Measurements from ENCODE around the gene ZNF248. TPM values are rescaled to one million over a fixed set of nuclear protein-coding genes. Genes with fewer than 3 reads are reported as not detected.
"Not testable (repeated sequence)": the region's sequence is repeated elsewhere in the genome, so short reads cannot be mapped to it uniquely, and the experiment has no call there.

The ZNF248 gene
- total and polyA plus RNA-seq, 2 experiments from 2014 or later: 6.8 to 13.7 TPM

DNA sequence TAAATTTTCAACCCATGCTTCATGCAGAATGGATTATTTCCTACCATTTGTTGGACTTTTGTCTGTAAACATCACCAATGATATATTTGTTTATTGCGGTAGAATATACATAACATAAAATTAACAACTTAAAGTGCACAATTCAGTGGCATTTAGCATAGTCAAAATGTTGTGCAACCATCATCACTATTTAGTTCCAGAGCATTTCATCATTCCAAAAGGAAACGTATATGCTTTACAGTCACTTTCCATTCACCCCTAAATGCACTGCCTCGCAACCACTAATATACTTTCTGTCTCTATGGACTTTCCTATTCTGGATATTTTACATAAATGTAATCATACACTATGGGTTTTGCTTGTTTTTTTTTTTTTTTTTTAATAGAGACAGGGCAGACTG is 11.4 kb upstream of the ZNF248 start:
- no peaks in the 10 kb centered on the region for H3F3A ChIP-seq (ENCODE audit: insufficient read depth)

DNA sequence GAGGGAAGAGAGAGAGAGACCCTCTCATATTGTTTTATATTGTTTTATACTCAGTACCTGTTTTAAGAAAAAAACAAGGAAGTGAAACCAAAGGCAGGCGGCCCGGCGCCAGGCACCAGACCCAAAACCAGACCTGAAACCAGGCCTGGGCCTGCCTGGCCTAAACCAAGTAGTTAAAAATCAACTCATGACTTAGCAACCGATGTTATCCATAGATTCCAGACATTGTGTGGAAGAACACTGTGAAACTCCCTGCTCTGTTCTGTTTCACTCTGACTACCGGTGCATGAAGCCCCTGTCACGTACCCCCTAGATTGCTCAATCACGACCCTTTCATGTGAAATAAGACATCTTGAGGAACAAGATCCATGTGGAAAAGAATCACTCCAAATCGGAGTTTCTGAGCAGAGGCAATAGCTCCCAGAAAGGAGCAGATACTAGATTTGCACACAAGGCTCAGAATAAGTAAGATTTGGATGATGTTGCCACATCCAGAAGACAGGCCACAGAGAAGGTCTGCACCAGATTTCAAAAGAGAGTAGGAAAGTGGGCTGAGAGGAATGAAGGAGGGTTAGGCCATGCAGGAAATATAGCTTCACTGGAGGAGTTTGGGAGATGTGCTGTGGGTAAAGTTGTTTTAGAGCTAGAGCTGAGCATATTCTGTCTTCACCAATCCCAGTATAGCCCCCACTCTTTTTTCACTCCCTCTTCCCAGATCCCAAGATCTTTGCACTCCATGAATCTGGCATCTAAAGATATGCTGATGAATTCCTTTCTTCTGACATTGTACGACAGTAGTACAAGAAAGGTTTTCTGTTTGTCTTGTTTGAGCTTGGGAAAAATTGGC is 8.8 kb upstream of the ZNF248 start:
- in situ Hi-C loops (cut with MboI): no loop called here
- no peaks in the 10 kb centered on the region for H3K27me3 ChIP-seq (replicated peaks; ENCODE audit: insufficient read depth)
- H3K36me3 ChIP-seq (ENCODE audit: low read depth): no peaks in the 10 kb centered on the region
- no peak overlapping the region for H3K4me2 ChIP-seq (ENCODE audit: unreplicated experiment)
- H3K27ac ChIP-seq: no peak overlapping the region
- H3K4me3 ChIP-seq: no peak overlapping the region
- peaks cover under 1% of the 10 kb centered on the region; the same call in 1 of the 2 replicates for H3K4me1 ChIP-seq (ENCODE audit: insufficient read depth)
- H3K79me2 ChIP-seq (ENCODE audit: insufficient read depth): no peaks in the 10 kb centered on the region
- no peak overlapping the region for H3K9ac ChIP-seq
- no peaks in the 10 kb centered on the region for H3K9me2 ChIP-seq (ENCODE audit: insufficient read depth)
- no peaks in the 10 kb centered on the region for H3F3A ChIP-seq (ENCODE audit: insufficient read depth)
- H4K20me1 ChIP-seq (ENCODE audit: insufficient read depth): no peaks in the 10 kb centered on the region
- no peaks in the 10 kb centered on the region for H3K9me3 ChIP-seq (ENCODE audit: low read depth)
- WGBS, 2 experiments (ENCODE audit: low coverage in 1 of 2, low lambda C conversion rate in 2 of 2, missing lambda C conversion rate in 2 of 2): 56 to 62% methylated on average over 9 of the region's 9 CpGs
- TF ChIP-seq EZH2phosphoT487 (IDR thresholded peaks at IDR 0.05; ENCODE audit: insufficient read depth, low read depth): no peak
- no peak for TF ChIP-seq EZH2 (IDR thresholded peaks at IDR 0.05; ENCODE audit: insufficient read depth, poor library complexity, severe bottlenecking)
- peak overlapping the region; percentile 14; the same call in 1 of the 2 replicates for H2AFZ ChIP-seq
- no peak for DNase-seq

More for the DNA sequence above, 11.4 kb upstream of the ZNF248 start:
- no peak overlapping the region for H3K4me2 ChIP-seq (ENCODE audit: unreplicated experiment)
- WGBS, 2 experiments (ENCODE audit: low coverage in 1 of 2, low lambda C conversion rate in 2 of 2, missing lambda C conversion rate in 2 of 2): 67 to 73% methylated on average over 3 of the region's 3 CpGs
- no peak overlapping the region for H2AFZ ChIP-seq
- no peak for TF ChIP-seq EZH2phosphoT487 (IDR thresholded peaks at IDR 0.05; ENCODE audit: insufficient read depth, low read depth)
- no peak for TF ChIP-seq EZH2 (IDR thresholded peaks at IDR 0.05; ENCODE audit: insufficient read depth, poor library complexity, severe bottlenecking)
- H3K27ac ChIP-seq: no peak overlapping the region
- in situ Hi-C loops (cut with MboI): no loop called here
- no peak overlapping the region for H3K4me3 ChIP-seq
- no peaks in the 10 kb centered on the region for H3K36me3 ChIP-seq (ENCODE audit: low read depth)
- no peaks in the 10 kb centered on the region for H3K4me1 ChIP-seq (ENCODE audit: insufficient read depth)
- no peaks in the 10 kb centered on the region for H4K20me1 ChIP-seq (ENCODE audit: insufficient read depth)
- H3K9me3 ChIP-seq (ENCODE audit: low read depth): no peaks in the 10 kb centered on the region
- no peaks in the 10 kb centered on the region for H3K27me3 ChIP-seq (replicated peaks; ENCODE audit: insufficient read depth)
- no peaks in the 10 kb centered on the region for H3K9me2 ChIP-seq (ENCODE audit: insufficient read depth)
- H3K9ac ChIP-seq: no peak overlapping the region
- DNase-seq: no peak
- H3K79me2 ChIP-seq (ENCODE audit: insufficient read depth): no peaks in the 10 kb centered on the region

GRCh38 chr10:37865264-37865663 is 7.9 kb upstream of the ZNF248 start:
- Histone ChIP-seq H4K20me1 (ENCODE audit: insufficient read depth) (no peaks in the 10 kb centered on the region), H3K79me2 (ENCODE audit: insufficient read depth) (no peaks in the 10 kb centered on the region), H3K9me2 (ENCODE audit: insufficient read depth) (no peaks in the 10 kb centered on the region), H3K27me3 (replicated peaks; ENCODE audit: insufficient read depth) (no peaks in the 10 kb centered on the region), H3K27ac (no peak overlapping the region), H3K9me3 (ENCODE audit: low read depth) (no peaks in the 10 kb centered on the region), H3K4me1 (ENCODE audit: insufficient read depth) (peaks cover 6% of the 10 kb centered on the region), H3K36me3 (ENCODE audit: low read depth) (no peaks in the 10 kb centered on the region), H3F3A (ENCODE audit: insufficient read depth) (no peaks in the 10 kb centered on the region), H3K9ac (no peak overlapping the region), H3K4me3 (no peak overlapping the region), H2AFZ (no peak overlapping the region), H3K4me2 (ENCODE audit: unreplicated experiment) (no peak overlapping the region)
- in situ Hi-C loops (cut with MboI): no loop called here
- TF ChIP-seq EZH2 (IDR thresholded peaks at IDR 0.05; ENCODE audit: insufficient read depth, poor library complexity, severe bottlenecking) (no peak), EZH2phosphoT487 (IDR thresholded peaks at IDR 0.05; ENCODE audit: insufficient read depth, low read depth) (no peak)
- 49 to 51% methylated on average over 3 of the region's 3 CpGs for WGBS, 2 experiments (ENCODE audit: low coverage in 1 of 2, low lambda C conversion rate in 2 of 2, missing lambda C conversion rate in 2 of 2)
- DNase-seq: peak; percentile 7

DNA sequence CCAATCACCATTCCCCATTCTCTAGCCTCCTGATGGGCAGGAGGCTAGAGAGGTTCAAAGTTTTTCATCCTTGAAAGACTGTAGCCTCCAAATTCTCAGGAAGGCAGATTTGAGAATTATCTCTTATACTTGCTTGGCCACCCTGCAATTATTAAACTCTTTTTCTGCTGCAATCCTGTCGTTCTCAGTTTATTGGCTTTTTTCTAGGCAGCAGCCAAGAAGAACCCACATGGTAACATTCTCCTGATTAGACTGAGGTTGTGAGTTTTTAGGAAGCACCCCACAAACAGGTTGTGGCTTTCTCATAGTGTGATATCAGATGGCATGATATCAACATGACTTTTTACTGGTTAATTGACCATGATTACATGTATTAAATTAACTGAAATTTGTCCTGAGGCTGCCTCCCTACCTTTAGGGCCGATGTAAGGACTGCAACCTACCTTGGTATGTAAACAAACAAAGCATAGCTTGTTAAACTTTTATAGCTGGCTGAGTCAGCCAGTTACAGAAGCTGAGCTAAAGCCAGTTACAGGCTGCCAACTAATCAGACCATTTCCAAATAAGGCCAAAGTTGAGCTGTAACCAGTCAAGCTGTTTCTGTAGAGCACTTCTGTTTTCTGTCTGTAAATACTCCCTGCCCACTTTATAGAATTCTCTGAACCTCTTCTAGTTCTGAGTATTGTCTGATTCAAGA is 3.2 kb upstream of the ZNF248 start:
- in situ Hi-C loops (cut with MboI): no loop called here
- DNase-seq: peak; percentile 78

GRCh38 chr10:37859270-37859669 is 1.9 kb upstream of the ZNF248 start:
- peaks cover 40% of the 10 kb centered on the region for H3K4me1 ChIP-seq (ENCODE audit: insufficient read depth)
- H4K20me1 ChIP-seq (ENCODE audit: insufficient read depth); H3K9me2 ChIP-seq (ENCODE audit: insufficient read depth); in situ Hi-C loops (cut with MboI); H3K9me3 ChIP-seq (ENCODE audit: low read depth); DNase-seq; H2AFZ ChIP-seq; H3K36me3 ChIP-seq (ENCODE audit: low read depth); H3K27ac ChIP-seq; H3K27me3 ChIP-seq (replicated peaks; ENCODE audit: insufficient read depth); H3K9ac ChIP-seq; H3K4me2 ChIP-seq (ENCODE audit: unreplicated experiment); H3K4me3 ChIP-seq: not testable (repeated sequence)
- 87% methylated on average over 16 of the region's 16 CpGs for WGBS, 2 experiments (ENCODE audit: low coverage in 1 of 2, low lambda C conversion rate in 2 of 2, missing lambda C conversion rate in 2 of 2)
- peaks cover 11% of the 10 kb centered on the region; the same call in 1 of the 2 replicates for H3F3A ChIP-seq (ENCODE audit: insufficient read depth)
- peaks cover 27% of the 10 kb centered on the region for H3K79me2 ChIP-seq (ENCODE audit: insufficient read depth)

More for the DNA sequence above, 3.2 kb upstream of the ZNF248 start:
- no peaks in the 10 kb centered on the region for H3K9me3 ChIP-seq (ENCODE audit: low read depth)
- H3F3A ChIP-seq (ENCODE audit: insufficient read depth): peaks cover 11% of the 10 kb centered on the region; the same call in 1 of the 2 replicates
- no peaks in the 10 kb centered on the region for H3K9me2 ChIP-seq (ENCODE audit: insufficient read depth)
- H4K20me1 ChIP-seq (ENCODE audit: insufficient read depth): no peaks in the 10 kb centered on the region
- peaks cover 16% of the 10 kb centered on the region for H3K79me2 ChIP-seq (ENCODE audit: insufficient read depth)
- no peak for TF ChIP-seq EZH2 (IDR thresholded peaks at IDR 0.05; ENCODE audit: insufficient read depth, poor library complexity, severe bottlenecking)
- H3K9ac ChIP-seq: no peak overlapping the region
- peaks cover 27% of the 10 kb centered on the region for H3K4me1 ChIP-seq (ENCODE audit: insufficient read depth)
- no peak overlapping the region for H3K4me3 ChIP-seq
- WGBS, 2 experiments (ENCODE audit: low coverage in 1 of 2, low lambda C conversion rate in 2 of 2, missing lambda C conversion rate in 2 of 2): 35 to 78% methylated on average over 2 of the region's 2 CpGs
- H3K27ac ChIP-seq: no peak overlapping the region
- no peaks in the 10 kb centered on the region for H3K27me3 ChIP-seq (replicated peaks; ENCODE audit: insufficient read depth)
- no peaks in the 10 kb centered on the region for H3K36me3 ChIP-seq (ENCODE audit: low read depth)
- peak overlapping the region; percentile 29; the same call in 1 of the 2 replicates for H2AFZ ChIP-seq
- no peak overlapping the region for H3K4me2 ChIP-seq (ENCODE audit: unreplicated experiment)
